HG03575 (cell line): Measurements from ENCODE around the gene CCNYL1.
"Not testable (repeated sequence)": the region's sequence is repeated elsewhere in the genome, so short reads cannot be mapped to it uniquely, and the experiment has no call there.

Experiments used
- ATAC-seq: cut with Tn5 transposase; IDR thresholded peaks from one replicate; pipeline ENCODE4 v1.9.1; 2021; ENCODE audit not compliant: unreplicated experiment, insufficient number of reproducible peaks, low FRiP score; ENCODE audit errors: extremely low read depth

The CCNYL1 gene

DNA sequence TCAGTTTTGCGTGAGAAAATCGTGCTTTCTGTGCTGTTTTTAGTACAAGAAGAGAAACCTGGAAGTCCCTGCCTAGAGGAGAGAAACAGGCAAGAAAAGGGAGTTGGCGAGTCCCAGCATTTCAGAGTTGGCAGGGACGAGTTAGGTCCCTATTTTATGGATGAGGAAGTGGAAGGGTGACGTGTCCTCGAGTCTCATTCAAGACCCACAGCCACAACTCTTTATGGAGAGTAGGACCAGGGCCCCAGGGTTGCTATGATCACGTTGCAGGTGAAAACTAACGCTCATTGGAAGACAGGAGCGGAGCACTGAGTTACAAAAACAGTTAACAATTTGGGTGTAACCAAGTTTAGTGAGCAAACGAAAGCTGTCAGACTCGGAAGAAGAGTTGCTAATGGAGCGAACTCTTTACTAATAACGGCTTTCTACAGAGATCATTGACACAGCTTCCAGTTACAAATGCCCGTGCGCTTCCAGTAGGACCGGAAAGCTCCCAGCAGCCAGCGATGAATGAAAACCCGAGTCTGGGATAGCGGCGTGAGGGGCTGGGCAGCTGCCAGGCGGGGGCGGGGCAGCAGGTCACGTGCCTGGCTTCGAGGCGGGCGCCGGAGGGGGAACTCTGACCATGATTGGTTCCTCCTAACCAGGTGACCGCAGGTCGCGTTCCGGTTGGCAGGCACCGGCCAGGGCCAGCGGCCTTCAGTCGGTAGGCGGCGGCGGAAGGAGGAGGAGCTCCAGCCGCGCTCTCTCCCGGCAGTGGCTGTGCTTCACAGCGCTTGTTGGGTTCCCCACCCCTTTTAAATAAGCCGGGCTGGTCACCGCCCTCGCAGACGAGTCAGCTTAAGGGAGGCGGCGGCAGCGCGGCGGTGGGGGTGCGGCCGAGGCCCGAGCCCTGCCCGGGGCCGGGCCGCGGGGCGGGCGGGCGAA lies at the start of gene CCNYL1:
Gene CCNYL1 (plus strand): TSS at position 827 of the 927 bp plus-strand sequence. CDS start 257 bp downstream, outside the sequence.
- peak; percentile 93 for ATAC-seq

DNA sequence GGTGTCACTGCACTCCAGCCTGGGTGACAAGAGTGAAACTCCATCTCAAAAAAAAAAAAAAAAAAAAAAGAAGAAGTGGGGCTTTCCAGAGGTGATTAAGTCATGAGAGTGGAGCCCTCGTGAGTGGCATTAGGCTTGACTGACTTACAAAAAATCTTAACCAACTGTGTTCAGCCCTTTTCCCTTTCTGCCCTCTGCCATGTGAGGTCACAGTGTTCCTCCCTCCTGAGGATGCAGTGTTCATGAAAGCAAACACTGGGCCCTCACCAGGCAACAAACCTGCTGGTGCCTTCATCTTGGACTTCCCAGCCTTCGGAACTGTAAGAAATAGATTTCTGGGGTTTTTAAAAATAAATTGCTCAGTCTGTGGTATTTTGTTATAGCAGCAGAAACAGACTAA lies 49.2 kb upstream of the CCNYL1 start:
- peak; percentile 92 for ATAC-seq

DNA sequence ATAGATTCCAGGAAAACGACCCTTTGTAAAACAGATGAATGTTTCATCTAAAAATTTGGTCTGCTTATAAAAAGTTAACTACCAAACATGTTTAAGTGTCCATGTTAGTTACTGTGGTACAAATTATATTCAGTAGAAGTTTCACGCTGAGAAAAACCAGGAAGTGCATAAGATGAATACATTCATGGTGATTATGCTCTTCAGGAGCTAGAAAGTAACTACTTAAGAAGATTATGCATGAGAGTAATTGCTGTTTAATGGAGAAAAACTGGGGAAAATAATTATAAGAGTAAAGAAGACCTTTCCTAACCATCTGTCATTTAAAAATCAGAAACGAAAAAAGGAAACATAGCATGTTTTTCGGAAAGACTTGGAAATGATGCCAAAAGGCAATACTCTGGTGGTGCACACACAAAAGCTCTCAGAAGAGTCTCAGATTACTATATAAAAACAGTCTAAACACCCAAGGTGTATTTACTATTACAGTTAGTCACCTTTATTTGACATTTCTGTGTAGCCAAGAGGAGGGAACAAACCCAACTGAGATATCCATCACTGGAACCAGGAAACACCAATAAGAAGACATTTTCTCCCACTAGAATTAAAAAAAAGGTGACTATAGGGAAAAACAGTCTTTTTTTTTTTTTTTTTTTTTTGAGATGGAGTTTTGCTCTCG lies 47.4 kb upstream of the CCNYL1 start:
- no peak for ATAC-seq

- ATAC-seq, result no peak
These were observed 40.6 kb upstream of the CCNYL1 start for GRCh38 chr2:207670887-207671286.

DNA sequence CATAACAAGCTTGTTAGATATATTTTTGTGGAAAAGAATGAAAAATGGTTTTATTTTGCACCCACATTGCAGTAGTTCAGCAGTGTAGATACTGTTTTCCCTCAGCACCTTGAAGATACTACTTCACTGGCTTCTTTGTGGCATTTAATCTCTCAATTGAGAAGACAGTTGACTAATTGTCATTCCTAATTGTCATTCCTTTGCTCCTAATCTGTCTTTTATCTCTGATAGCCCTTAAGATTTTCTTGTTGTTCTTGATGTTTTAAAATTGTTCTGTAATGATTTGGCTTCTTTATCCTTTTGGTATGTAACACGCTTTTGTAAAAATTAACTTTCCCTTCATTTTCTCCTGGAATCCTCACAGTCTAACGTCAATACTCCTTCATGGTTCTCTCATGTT lies 38.0 kb upstream of the CCNYL1 start:
- no peak for ATAC-seq

GRCh38 chr2:207674266-207674774 lies 37.1 kb upstream of the CCNYL1 start:
- ATAC-seq, result no peak

DNA sequence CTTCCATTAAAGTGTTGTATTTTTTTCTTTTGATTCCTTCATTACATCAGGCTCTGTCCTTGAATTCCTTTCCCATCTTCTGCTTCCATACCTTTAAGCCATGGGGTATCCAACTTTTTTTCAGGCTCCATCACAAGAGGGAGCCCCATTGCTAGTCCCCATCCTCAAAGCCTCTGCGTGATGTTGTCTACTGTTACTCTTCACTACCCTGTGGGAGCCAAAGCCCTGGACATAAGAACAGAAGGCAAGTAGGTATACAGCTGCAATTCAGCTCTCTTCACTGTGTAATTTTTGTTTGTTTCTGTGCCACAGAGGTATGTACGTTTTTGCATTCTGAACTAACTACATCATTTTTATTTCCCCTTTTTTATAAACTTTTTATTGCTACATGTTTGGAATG lies 36.6 kb upstream of the CCNYL1 start:
- no peak for ATAC-seq

DNA sequence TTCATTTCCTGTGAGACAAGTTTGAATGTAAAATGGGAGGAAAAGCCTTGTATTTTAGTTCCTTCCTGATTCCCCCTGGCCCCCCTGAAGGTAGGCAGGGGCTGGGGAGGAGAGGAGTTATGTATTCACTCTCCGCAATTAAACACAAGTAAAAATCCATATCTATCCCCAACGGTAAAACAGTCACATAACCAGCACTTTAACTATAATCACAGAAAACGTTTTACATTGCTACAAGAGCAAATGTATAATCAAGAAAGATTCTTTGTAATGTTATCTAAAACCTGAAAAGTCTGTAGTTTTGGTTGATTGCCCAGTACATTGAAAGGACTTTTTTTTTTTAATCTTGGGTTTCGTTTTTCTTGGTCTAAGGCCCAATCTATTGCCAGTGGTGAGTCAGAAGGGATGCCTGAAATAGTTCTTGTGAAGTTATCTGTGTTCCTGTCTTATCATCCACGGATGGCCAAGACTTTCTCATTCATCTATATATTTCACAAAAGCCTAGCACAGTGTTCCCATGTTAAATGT lies 34.5 kb upstream of the CCNYL1 start:
- ATAC-seq, result no peak

- no peak for ATAC-seq
These were observed 30.0 kb upstream of the CCNYL1 start for GRCh38 chr2:207681431-207681830.

GRCh38 chr2:207682557-207682956 lies 28.9 kb upstream of the CCNYL1 start:
- no peak for ATAC-seq

GRCh38 chr2:207683438-207683837 lies 28.0 kb upstream of the CCNYL1 start:
- no peak for ATAC-seq

DNA sequence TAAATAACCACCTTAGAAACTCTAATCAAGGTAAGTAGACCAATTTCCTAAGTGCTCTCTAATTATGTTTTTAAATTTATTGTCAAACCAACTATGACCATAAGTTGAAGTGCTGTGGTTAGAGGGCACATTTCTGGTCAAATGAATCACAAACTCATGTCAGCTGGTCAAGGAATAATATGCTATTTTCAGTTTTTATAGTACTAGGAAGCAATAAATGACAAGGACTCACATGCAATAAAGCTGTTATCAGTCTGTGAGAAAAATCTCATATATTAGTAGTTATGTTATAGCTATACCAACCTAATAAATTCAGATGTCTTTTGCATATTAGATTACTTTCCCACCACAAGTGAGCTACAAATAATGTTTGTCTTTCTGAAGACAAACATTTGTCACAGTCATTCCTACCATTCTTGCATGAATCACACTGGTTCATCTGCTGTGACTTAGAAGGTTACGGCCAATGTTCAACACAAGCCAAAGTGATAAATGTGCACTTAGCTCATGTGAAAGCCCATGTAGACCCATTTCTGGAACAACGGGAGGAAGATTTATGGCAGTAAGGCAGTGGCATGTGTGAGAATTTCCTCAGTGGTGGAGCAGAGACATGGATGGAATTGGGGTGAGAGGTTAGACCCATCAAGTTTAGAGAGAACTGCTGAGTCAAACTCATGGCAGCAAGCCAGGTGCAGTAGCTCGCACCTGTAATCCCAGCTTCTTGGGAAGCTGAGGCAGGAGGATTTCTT lies 27.4 kb upstream of the CCNYL1 start:
- ATAC-seq, result no peak

GRCh38 chr2:207686812-207687211 lies 24.6 kb upstream of the CCNYL1 start:
- no peak for ATAC-seq

GRCh38 chr2:207688597-207688996 lies 22.8 kb upstream of the CCNYL1 start:
- no peak for ATAC-seq

GRCh38 chr2:207690845-207691461 lies 20.5 kb upstream of the CCNYL1 start:
- ATAC-seq, result not testable (repeated sequence)

DNA sequence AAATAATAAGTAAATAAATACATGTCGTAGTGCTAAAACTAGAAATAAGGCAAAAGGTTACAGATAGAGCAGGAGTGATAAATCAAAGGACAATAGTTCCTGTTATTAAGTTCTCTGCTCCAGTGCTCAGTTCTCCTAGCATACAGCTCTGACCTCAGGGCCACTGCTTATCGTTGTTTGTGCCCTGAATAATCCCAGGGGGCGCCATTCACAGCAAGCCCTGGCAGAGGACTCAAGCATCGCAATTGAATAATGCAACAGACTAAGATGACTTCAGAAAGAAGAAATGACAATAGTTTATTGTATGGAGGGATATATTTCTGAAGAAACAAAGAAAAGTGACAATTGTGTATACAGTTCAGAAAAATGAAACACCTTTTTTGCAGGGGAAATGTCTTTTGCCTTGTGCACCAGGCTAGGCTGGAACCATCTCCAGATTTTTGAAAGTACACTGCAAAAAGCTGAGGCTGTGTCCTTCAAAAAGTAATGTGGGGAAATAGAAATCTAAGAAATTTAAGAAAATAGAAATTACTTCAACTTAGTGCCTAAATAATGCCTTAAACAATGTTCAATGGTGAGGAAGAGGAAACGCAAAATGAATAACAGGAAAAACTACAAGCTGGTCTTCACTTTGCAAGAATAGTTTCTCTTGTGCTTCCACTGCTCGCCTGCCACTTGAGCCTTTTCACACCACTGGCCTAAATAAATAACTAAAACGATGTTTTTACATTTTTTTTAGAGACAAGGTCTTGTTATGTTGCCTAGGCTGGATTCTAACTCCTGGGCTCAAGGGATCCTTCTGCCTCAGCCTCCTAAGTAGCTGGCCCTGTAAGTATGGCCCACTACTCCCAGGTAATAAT lies 19.0 kb upstream of the CCNYL1 start:
- ATAC-seq, result no peak

DNA sequence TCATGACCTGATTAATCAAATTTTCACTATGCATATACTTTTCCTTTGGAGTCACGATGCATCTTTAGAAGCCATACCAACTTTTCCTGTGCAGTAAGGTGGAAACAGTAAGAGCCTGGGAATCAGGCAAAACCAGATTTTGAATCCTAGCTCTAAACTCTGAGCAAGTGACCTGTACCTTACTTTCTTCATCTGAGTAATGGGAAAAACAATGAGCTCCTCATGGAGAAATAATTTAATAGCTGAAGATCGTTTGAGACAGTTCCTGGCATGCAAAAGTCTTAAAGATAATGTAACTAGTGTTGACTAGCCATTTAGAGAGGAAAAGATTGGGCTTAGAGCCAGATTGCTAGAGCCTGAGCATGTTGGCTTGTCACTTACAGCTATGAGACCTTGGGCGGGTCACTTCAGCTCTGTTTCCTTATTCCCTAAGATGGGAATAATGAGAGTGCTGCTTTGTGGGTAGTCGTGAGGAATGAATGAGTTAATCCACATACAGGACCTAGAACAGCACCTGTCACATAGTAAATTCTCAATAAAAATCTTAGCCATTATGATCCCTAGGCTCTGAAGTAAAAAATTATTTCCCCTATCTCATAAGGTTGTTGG lies 17.7 kb upstream of the CCNYL1 start:
- no peak for ATAC-seq
